Tibial nerve (tissue), 4 donors: ENCODE data around the gene SMO.

Source experiments
- CTCF ChIP-seq, 5 experiments: fragments of 200-600 bp in 3 of 5; fragments of 450-650 bp in 2 of 5; sonication (generic) in 3 of 5; IDR thresholded peaks; one replicate each; pipeline ENCODE4 v1.5.1; 2016 to 2019; ENCODE audit warnings: antibody characterized with exemption in 5 of 5, mild to moderate bottlenecking in 3 of 5, moderate library complexity in 2 of 5
- EP300 ChIP-seq, 2 donors: sonication (generic); formaldehyde crosslinking; IDR thresholded peaks; one replicate each; pipeline ENCODE4 v1.6.1; 2017; ENCODE audit warnings: antibody characterized with exemption in 2 of 2, mild to moderate bottlenecking in 1 of 2
- POLR2A ChIP-seq, 2 donors: fragments of 450-650 bp; IDR thresholded peaks; one replicate each; pipeline ENCODE4 v1.6.1; 2017; ENCODE audit warnings: antibody characterized with exemption in 2 of 2, mild to moderate bottlenecking in 2 of 2, moderate library complexity in 2 of 2

GRCh38 chr7:129160161-129160905 lies 28.1 kb upstream of the SMO start:
- no peak for TF ChIP-seq EP300 (IDR thresholded peaks at IDR 0.05)
- TF ChIP-seq CTCF (IDR thresholded peaks at IDR 0.05): no peak
- no peak for TF ChIP-seq POLR2A (IDR thresholded peaks at IDR 0.05)
